GM21381 (cell line): Measurements from ENCODE around the gene SLC27A1.
A peak's percentile ranks its signal among the peaks of the same experiment; 100 is the strongest.
"Not testable (repeated sequence)": the region's sequence is repeated elsewhere in the genome, so short reads cannot be mapped to it uniquely, and the experiment has no call there.

Source experiments
- ATAC-seq: cut with Tn5 transposase; IDR thresholded peaks from one replicate; pipeline ENCODE4 v1.9.1; 2021; ENCODE audit warnings: mild to moderate bottlenecking, moderate library complexity; ENCODE audit not compliant: unreplicated experiment

SLC27A1 gene

DNA sequence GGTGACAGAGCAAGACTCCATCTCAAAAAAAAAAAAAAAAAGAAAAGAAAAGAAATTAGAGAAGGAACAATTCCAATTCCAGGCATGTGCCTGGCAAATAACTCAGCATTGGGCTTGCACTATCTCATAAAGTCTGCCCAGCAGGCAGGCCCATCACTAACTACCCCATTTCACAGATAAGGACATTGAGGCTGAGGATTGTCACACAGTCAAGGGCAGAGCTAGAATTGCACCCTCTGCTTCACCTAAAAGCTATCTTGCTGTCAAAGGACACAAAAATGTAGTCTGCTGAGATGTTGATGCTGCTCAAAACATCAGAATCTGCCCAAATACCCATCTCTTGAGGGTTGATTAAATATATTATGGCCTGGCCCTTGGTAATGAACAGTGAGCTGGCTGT lies 64.4 kb downstream of the SLC27A1 start:
- no peak for ATAC-seq

DNA sequence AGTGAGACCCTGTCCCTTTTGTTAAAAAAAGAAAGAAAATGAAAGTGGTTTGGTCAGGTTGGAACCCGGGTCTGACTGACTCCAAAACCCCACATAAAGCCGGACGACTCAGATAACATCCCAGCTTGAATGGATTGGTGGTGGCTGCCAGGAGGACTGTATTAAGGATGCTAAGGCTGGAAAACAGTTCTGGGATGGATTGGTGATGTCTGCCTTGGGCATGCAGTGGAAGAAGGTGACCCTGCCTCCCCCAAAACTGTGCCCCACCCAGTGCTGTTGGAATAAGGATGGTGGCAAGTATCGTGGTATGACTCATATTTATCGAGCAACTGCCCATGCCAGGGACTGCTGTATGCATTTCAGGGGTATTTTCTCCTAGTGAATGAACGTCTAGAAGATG lies 66.6 kb downstream of the SLC27A1 start:
- no peak for ATAC-seq

- no peak for ATAC-seq
Measured at GRCh38 chr19:17538684-17539237, 68.4 kb downstream of the SLC27A1 start.

- peak; percentile 67 for ATAC-seq
Measured at GRCh38 chr19:17539238-17540117, 69.2 kb downstream of the SLC27A1 start.

DNA sequence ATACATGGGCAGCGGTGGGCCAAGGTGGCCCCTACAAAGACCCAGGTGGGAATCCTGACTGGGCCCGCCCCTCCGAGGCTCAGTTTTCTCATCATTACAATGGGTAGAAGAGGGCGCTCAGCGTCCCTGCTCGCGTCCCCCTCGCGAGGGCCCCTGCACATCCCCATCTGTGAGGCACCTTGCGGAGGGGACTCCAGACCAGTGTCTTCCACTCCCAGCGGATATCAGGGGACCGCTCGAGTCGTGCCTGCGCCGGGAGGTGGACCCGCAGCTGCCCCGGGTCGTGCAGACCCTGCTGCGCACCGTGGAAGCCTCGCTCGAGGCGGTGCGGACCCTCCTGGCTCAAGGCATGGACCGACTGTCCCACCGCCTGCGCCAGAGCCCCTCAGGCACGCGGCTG lies 69.8 kb downstream of the SLC27A1 start:
- no peak for ATAC-seq

GRCh38 chr19:17541184-17541759 lies 70.9 kb downstream of the SLC27A1 start:
- ATAC-seq, result no peak

GRCh38 chr19:17542042-17542441 lies 71.7 kb downstream of the SLC27A1 start:
- no peak for ATAC-seq

DNA sequence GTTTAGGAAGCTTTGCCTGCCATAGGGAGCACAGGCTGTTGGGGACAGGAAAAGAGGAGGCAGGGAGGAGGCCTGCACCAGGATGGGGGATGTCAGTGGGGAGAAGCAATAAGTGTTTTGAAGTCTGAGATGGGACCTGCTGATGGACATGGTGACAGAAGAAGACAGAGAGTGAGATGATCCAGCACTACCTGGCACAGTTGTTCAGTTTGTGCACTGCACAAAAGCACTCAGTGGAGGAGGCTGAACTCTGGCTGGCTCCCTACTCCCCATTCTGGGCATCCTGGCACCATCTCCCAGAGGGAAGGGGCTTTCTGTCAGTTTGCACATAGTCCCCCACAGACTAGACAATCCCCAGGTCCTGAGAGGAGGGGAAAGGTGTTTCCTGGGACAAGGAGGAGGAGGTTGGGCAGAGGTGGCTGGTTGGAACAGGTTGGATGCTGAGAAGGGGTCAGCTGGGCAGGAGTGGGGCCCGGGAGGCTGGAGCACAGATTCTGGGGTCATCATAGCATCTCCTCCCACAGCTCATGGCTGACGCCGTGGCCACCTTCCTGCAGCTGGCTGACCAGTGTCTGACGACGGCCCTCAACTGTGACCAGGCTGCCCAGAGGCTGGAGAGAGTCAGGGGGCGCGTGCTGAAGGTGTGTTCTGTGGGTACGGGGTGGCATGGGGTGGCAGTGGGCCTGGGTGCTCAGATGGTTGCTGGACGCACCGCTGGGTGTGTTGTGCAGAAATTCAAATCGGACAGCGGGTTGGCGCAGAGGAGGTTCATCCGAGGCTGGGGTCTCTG lies 72.7 kb downstream of the SLC27A1 start:
- ATAC-seq, result no peak

DNA sequence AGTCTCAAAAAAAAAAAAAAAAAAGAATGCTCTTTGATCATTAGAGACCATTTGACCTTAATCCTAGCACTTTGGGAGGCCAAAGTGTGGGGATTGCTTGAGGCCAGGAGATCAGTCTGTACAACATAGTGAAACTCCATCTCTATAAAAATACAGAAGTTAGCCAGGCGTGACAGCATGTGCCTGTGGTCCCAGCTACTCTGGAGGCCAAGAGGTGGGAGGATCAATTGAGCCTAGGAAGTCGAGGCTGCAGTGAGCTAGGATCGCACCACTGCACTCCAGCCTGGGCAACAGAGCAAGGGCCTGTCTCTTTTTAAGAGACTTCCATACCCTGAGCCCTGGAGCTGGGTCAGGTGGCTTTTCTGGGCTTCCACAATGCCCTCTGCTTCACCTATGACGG lies 73.7 kb downstream of the SLC27A1 start:
- no peak for ATAC-seq

GRCh38 chr19:17544418-17544817 lies 74.1 kb downstream of the SLC27A1 start:
- ATAC-seq, result no peak

GRCh38 chr19:17548145-17548544 lies 77.8 kb downstream of the SLC27A1 start:
- no peak for ATAC-seq

GRCh38 chr19:17549085-17549740 lies 78.9 kb downstream of the SLC27A1 start:
- ATAC-seq, result no peak

GRCh38 chr19:17550076-17550667 lies 79.8 kb downstream of the SLC27A1 start:
- no peak for ATAC-seq

GRCh38 chr19:17552735-17553134 lies 82.4 kb downstream of the SLC27A1 start:
- ATAC-seq, result not testable (repeated sequence)

GRCh38 chr19:17553256-17553655 lies 82.9 kb downstream of the SLC27A1 start:
- ATAC-seq, result no peak

DNA sequence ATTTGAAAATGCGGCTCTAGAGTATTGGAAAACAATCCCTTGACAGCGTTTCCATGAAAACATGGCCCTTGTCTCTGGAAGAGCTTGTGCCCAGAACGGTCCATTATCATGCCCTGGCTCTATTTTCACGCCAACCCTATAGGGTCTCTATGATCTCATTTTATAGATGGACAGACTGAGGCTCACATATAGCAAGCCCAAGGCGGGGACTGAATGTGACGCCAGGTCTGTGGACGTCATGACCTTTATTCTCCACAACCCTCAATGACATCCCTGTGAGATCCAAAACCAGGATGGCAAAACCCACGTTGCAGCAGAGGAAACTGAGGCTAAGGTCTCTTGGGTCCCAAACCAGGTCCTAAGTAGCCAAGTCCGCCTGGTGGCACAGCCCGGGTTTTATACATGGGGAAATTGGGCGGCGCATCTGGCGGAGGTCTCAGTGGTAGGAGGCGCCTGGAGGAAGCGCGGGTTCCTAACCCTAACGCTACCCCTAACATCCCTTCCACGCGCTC lies 84.7 kb downstream of the SLC27A1 start:
- no peak for ATAC-seq

DNA sequence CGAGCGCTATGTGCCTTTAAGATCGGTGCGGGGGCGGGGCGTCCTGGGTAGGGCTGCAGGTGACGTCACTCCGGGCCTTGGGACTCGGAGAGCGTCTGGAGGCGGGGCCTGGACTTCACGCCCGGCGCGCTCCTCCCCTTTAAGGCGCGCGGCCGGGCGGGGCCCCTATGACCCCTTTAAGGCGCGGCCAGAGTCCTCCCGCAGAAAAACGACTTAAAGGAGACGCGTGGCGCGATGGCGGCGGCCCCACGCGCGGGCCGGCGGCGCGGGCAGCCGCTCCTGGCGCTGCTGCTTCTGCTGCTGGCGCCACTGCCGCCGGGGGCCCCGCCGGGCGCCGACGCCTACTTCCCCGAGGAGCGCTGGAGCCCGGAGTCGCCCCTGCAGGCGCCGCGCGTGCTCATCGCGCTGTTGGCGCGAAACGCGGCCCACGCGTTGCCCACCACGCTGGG lies 85.2 kb downstream of the SLC27A1 start, which contains the start of gene COLGALT1:
Gene COLGALT1, plus strand, starts transcription at position 170 of the 449 bp plus-strand sequence. Its CDS starts 65 bp downstream, at position 235.
- ATAC-seq, result peak; percentile 93
